GM08714 (cell line): ENCODE results near the gene TNFAIP2.
"Not testable (repeated sequence)": the region's sequence is repeated elsewhere in the genome, so short reads cannot be mapped to it uniquely, and the experiment has no call there.

Experiments
- H3K4me3 ChIP-seq: fragments of 200-500 bp; sonication (Bioruptor generic); 2 replicates; pipeline ENCODE4 v1.5.1; 2014; ENCODE audit warnings: mild to moderate bottlenecking, low read length, inconsistent platforms
- ZNF274 ChIP-seq: IDR thresholded peaks from 2 replicates; pipeline ENCODE4 v1.6.1; 2012; ENCODE audit warnings: mild to moderate bottlenecking, low read depth, low read length

TNFAIP2 gene

DNA sequence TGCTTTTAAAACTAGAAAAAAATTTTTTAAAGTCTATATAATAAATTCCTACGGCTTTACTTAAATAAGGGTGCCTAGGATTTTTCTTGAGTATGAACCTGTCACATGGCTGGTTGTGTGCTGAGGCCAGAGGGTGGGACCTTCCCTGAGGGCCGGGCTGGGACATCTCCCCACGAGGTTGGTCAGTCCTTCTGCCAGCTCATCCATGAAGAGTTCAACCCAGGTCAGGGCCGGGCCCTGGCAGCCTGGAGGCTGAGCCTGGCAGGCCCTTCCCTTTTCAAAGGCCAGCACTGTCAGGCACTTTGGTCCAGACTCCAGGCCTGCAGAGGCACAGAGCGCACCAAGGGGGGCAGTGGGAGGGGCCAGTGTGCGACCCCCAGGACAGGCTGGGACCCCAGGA, 31.7 kb downstream of the TNFAIP2 start:
- TF ChIP-seq ZNF274, result no peak
- H3K4me3 ChIP-seq, result no peak overlapping the region

- not testable (repeated sequence) for H3K4me3 ChIP-seq
These were observed 32.2 kb downstream of the TNFAIP2 start for GRCh38 chr14:103155416-103155815.

- no peak for TF ChIP-seq ZNF274
These were observed 32.6 kb downstream of the TNFAIP2 start for GRCh38 chr14:103155826-103156394.

GRCh38 chr14:103156651-103157378, 33.6 kb downstream of the TNFAIP2 start:
- TF ChIP-seq ZNF274, result no peak
- H3K4me3 ChIP-seq, result no peak overlapping the region

More at GRCh38 chr14:103155826-103156394, 32.6 kb downstream of the TNFAIP2 start:
- H3K4me3 ChIP-seq, result no peak overlapping the region

GRCh38 chr14:103157969-103158368, 34.7 kb downstream of the TNFAIP2 start:
- H3K4me3 ChIP-seq, result no peak overlapping the region
- no peak for TF ChIP-seq ZNF274

- no peak for TF ChIP-seq ZNF274
- H3K4me3 ChIP-seq, result no peak overlapping the region
These were observed 35.4 kb downstream of the TNFAIP2 start for GRCh38 chr14:103158688-103159087.

DNA sequence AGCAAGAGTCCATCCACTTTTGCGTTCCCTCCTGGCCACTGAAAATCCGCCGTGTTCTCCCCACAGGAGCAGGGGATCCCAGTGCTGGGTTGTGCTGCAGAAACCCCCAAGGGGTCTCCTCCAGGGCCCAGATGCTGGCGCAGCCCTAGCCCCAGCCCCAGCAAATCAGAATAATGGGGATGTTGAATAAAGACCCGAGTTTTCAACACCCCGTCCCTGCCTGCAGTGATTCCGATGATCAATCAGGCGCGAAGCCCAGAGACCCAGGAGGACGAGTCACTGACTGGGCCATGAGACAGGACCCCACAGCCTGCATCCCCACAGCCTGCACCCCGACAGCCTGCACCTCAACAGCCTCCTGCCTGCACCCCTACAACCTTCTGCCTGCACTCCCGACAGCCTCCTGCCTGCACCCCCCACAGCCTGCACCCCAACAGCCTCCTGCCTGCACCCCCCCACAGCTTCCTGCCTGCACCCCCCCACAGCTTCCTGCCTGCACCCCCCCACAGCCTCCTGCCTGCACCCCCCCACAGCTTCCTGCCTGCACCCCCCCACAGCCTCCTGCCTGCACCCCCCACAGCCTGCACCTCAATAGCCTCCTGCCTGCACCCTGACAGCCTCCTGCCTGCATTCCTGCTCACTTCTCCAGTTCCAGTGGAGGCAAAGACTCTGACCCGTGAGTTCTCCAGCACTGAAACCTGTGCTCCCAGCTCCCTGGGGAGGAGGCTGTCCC, 37.2 kb downstream of the TNFAIP2 start:
- TF ChIP-seq ZNF274, result no peak

DNA sequence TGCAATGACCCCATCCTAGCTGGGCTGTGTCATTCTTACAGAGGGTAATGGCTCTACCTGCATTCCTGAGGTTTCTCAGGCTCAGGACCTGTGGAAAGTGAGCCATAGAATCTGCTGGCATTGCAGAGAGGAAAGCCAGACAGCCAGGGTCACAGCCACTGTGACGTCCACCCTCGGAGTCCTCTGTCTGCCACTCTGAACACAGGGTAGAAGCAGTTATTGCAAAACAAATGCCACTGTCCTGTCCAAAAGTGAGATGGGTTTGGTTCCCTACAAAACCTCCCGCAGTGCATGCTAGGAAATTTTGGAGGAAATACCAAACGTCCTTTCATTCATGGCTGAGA, 37.8 kb downstream of the TNFAIP2 start:
- TF ChIP-seq ZNF274, result no peak
- no peak overlapping the region for H3K4me3 ChIP-seq

More for the DNA sequence above, 37.2 kb downstream of the TNFAIP2 start:
- no peak overlapping the region for H3K4me3 ChIP-seq

DNA sequence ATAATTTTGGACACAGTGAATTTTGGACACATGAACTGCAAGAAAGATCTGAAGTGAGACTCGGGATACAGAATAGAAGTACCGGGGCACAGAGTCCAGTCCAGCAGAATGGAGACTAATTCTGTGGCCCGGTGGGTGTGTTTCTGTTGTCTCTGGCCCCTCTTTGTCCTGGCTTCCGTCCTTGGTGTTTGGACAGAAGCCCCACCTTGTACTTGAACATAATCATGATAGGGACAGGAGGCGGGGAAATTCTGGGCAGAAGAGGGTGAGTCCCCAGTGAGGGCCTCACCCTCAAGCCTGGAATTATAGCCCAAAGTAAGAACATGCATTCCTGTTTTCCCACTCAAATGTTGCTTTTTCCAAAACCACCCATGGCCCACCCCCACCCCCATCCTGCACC, 39.9 kb downstream of the TNFAIP2 start:
- H3K4me3 ChIP-seq, result no peak overlapping the region
- no peak for TF ChIP-seq ZNF274

- no peak for TF ChIP-seq ZNF274
- H3K4me3 ChIP-seq, result no peak overlapping the region
These were observed 40.7 kb downstream of the TNFAIP2 start for GRCh38 chr14:103164006-103164405.

GRCh38 chr14:103164779-103165178, 41.5 kb downstream of the TNFAIP2 start:
- no peak overlapping the region for H3K4me3 ChIP-seq
- TF ChIP-seq ZNF274, result no peak

- no peak for TF ChIP-seq ZNF274
- no peak overlapping the region for H3K4me3 ChIP-seq
These were observed 42.1 kb downstream of the TNFAIP2 start for GRCh38 chr14:103165323-103165722.

GRCh38 chr14:103169954-103170353, 46.7 kb downstream of the TNFAIP2 start:
- no peak for TF ChIP-seq ZNF274
- H3K4me3 ChIP-seq, result no peak overlapping the region

DNA sequence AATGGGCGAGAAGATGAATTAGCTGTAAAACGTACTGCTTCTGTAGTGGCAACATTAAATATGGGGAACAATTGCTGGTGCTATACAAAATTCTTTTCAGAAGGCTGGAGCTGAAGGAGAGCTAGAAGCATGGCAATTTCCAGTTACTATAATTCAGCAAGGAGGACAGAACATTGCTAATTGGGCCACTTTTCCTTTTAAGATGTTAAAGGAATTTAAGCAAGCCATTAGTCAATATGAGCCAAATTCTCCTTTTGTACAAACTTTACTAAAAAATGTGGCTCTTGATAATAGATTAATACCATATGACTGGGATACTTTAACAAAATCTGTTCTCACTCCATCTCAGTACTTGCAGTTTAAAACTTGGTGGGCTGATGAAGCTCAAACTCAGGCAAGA, 47.9 kb downstream of the TNFAIP2 start:
- H3K4me3 ChIP-seq, result not testable (repeated sequence)

GRCh38 chr14:103172921-103173320, 49.7 kb downstream of the TNFAIP2 start:
- H3K4me3 ChIP-seq, result no peak overlapping the region
- no peak for TF ChIP-seq ZNF274

DNA sequence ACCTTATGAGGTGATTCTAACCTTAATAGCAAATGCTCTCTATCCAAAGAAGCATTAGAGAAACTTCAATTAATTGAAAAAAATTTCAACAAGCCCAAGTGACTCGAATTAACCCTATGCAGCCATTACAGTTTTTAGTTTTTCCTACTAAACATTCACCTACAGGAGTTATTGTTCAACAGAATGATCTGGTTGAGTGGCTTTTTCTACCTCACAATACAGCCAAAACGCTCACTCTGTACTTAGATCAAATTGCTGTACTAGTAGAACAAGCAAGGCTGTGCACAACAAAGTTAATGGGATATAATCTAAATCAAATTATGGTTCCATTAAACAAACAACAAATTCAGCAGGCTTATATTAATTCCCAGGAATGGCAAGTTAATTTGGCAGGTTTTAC, 50.6 kb downstream of the TNFAIP2 start:
- H3K4me3 ChIP-seq, result not testable (repeated sequence)

DNA sequence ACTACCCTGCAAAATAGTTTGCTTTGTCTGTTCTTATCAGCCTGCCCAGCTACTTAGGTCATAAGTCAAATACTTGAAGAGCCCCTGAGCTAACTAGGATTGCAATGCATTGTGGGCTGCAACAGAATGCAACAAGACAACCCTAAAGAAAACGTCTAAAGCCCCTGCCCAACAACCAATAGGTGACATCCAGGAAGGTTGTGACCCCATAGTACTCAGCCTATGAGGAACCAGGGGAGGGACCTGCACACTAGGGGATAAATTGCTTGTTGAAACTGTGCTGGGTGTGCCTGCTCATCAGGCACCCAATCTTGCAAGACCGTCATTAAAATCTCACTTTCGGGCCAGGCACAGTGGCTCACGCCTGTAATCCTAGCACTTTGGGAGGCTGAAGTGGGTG, 52.9 kb downstream of the TNFAIP2 start:
- H3K4me3 ChIP-seq, result not testable (repeated sequence)
